GM18499 (cell line): ENCODE measurements around the gene DNAH14.
"Not testable (repeated sequence)": the region's sequence is repeated elsewhere in the genome, so short reads cannot be mapped to it uniquely, and the experiment has no call there.

ENCODE experiments used
- ATAC-seq: cut with Tn5 transposase; IDR thresholded peaks from one replicate; pipeline ENCODE4 v1.9.1; 2021; ENCODE audit warnings: moderate number of reproducible peaks; ENCODE audit not compliant: insufficient read depth, unreplicated experiment

Gene DNAH14

GRCh38 chr1:224989615-224990014, 60.1 kb downstream of the DNAH14 start:
- ATAC-seq = no peak

- ATAC-seq = not testable (repeated sequence)
Measured at GRCh38 chr1:224991550-224991949, 62.1 kb downstream of the DNAH14 start.

- no peak for ATAC-seq
Measured at GRCh38 chr1:224995602-224996001, 66.1 kb downstream of the DNAH14 start.

GRCh38 chr1:224996266-224996665, 66.8 kb downstream of the DNAH14 start:
- no peak for ATAC-seq

GRCh38 chr1:224998185-224998584, 68.7 kb downstream of the DNAH14 start:
- ATAC-seq = no peak

GRCh38 chr1:225004396-225004795, 74.9 kb downstream of the DNAH14 start:
- no peak for ATAC-seq

GRCh38 chr1:225006352-225006751, 76.9 kb downstream of the DNAH14 start:
- ATAC-seq = not testable (repeated sequence)

- not testable (repeated sequence) for ATAC-seq
Measured at GRCh38 chr1:225008050-225008449, 78.6 kb downstream of the DNAH14 start.

GRCh38 chr1:225021037-225021436, 91.6 kb downstream of the DNAH14 start:
- ATAC-seq = no peak

GRCh38 chr1:225026701-225027100, 97.2 kb downstream of the DNAH14 start:
- ATAC-seq = no peak

- ATAC-seq = not testable (repeated sequence)
Measured at GRCh38 chr1:225036441-225036840, 107.0 kb downstream of the DNAH14 start.

- ATAC-seq = no peak
Measured at GRCh38 chr1:225042263-225042662, 112.8 kb downstream of the DNAH14 start.

- no peak for ATAC-seq
Measured at GRCh38 chr1:225044258-225044657, 114.8 kb downstream of the DNAH14 start.

- no peak for ATAC-seq
Measured at GRCh38 chr1:225049594-225049993, 120.1 kb downstream of the DNAH14 start.

GRCh38 chr1:225063722-225064121, 134.2 kb downstream of the DNAH14 start:
- ATAC-seq = no peak

- ATAC-seq = no peak
Measured at GRCh38 chr1:225070972-225071371, 141.5 kb downstream of the DNAH14 start.

- no peak for ATAC-seq
Measured at GRCh38 chr1:225097175-225097574, 167.7 kb downstream of the DNAH14 start.

GRCh38 chr1:225111000-225111399, 181.5 kb downstream of the DNAH14 start:
- ATAC-seq = no peak

- ATAC-seq = no peak
Measured at GRCh38 chr1:225113265-225113664, 183.8 kb downstream of the DNAH14 start.

GRCh38 chr1:225114354-225114990, 185.0 kb downstream of the DNAH14 start:
- no peak for ATAC-seq

GRCh38 chr1:225119307-225119706, 189.8 kb downstream of the DNAH14 start:
- ATAC-seq = no peak

GRCh38 chr1:225121095-225121494, 191.6 kb downstream of the DNAH14 start:
- no peak for ATAC-seq

GRCh38 chr1:225131869-225132268, 202.4 kb downstream of the DNAH14 start:
- no peak for ATAC-seq
